Measurements from ENCODE around the gene ITFG1. TPM values are rescaled to one million over a fixed set of nuclear protein-coding genes. Genes with fewer than 3 reads are reported as not detected.

The ITFG1 gene
- total RNA-seq, 1 donor from 2014 or later: 56.7 TPM

DNA sequence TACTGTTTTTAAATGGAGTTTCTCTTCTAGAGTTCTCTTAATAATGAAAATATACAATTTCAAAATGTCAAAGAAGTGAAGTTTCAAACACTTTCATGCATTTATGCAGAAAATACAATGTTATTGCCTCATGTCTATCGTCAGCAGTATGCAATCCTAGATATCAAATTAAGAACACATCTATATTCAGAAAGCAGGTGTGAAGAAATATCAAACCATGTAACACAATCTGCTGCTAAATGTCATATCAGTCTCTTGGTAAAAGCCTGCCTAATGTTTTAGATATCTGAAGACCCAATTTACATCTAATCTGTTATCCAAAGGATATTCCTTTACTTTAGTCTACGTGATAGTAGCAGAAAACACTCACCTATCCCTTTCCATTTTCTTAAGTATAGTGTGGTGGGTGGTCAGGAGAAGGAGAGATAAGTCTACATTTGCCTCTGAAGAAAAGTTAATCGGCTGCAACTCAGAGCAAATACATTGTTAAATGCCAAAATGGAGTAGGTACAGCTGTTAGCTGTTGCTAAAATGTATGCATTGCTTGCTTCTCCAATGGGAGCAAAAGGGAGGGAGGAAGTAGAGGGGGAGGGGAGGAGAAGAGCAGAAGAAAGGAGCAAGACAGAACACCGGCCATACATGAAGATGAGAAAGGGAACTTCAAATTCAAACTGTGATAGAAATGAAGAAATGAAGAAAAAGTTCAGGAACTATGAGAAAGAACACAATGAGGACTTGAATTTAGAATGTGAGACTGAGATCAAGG lies 64.9 kb downstream of the ITFG1 start:
- TF ChIP-seq, protein P1, sequence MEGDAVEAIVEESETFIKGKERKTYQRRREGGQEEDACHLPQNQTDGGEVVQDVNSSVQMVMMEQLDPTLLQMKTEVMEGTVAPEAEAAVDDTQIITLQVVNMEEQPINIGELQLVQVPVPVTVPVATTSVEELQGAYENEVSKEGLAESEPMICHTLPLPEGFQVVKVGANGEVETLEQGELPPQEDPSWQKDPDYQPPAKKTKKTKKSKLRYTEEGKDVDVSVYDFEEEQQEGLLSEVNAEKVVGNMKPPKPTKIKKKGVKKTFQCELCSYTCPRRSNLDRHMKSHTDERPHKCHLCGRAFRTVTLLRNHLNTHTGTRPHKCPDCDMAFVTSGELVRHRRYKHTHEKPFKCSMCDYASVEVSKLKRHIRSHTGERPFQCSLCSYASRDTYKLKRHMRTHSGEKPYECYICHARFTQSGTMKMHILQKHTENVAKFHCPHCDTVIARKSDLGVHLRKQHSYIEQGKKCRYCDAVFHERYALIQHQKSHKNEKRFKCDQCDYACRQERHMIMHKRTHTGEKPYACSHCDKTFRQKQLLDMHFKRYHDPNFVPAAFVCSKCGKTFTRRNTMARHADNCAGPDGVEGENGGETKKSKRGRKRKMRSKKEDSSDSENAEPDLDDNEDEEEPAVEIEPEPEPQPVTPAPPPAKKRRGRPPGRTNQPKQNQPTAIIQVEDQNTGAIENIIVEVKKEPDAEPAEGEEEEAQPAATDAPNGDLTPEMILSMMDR (IDR thresholded peaks at IDR 0.05): no peak
- H3K9me3 ChIP-seq: no peaks in the 10 kb centered on the region
- no peaks in the 10 kb centered on the region for H3K27me3 ChIP-seq
- no peaks in the 10 kb centered on the region for H3K4me1 ChIP-seq
- H3K27ac ChIP-seq: no peak overlapping the region
- intact Hi-C loops (cut with DNase I): no loop called here
- no peaks in the 10 kb centered on the region for H3K36me3 ChIP-seq
- H3K4me3 ChIP-seq: no peak overlapping the region
- DNase-seq (ENCODE audit: low spot score in 2 of 2): no peak

DNA sequence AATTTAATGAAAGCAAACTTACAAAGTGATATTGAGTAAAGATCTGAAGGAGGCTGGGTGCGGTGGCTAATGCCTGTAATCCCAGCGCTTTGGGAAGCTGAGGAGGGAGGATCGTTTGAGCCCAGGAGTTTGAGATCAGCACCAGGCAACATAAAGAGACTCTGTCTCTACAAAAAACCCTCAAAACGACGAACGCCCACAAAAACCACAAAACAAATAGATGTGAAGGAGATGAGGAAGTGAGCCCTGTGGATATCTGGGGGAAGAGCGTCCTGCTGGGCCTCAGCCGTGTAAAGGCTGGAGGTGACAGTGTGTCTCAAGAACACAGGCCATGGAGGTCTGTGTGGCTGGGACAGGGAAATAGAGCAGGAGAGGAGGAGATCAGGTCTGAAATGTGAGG lies 68.8 kb downstream of the ITFG1 start:
- Histone ChIP-seq H3K4me3 (no peak overlapping the region), H3K27me3 (no peaks in the 10 kb centered on the region), H3K36me3 (no peaks in the 10 kb centered on the region), H3K27ac (no peak overlapping the region), H3K9me3 (no peaks in the 10 kb centered on the region), H3K4me1 (no peaks in the 10 kb centered on the region)
- no peak for DNase-seq (ENCODE audit: low spot score in 2 of 2)
- intact Hi-C loops (cut with DNase I): no loop called here
- TF ChIP-seq, protein P1 (IDR thresholded peaks at IDR 0.05): no peak

DNA sequence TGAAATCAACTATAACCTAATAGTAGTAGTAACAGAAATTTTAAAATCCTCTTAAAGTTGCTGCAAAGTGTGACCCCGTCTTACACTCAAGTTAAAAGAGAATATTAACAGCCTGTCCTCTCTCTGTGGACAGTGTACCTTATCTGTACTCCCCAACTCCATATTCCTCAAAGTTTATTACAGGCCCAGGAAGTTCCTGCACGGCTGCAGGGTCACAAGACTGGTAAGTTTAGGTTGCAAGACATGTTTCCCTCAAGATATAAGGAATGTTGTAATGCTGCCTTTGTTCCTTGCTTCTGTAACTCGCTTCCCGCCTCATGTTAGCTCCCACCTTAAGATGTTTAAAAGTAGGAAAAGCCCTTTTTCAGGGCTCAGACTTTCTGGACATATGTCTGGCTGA lies 72.2 kb downstream of the ITFG1 start:
- intact Hi-C loops (cut with DNase I): no loop called here
- TF ChIP-seq, protein P1 (IDR thresholded peaks at IDR 0.05): no peak
- H3K27ac ChIP-seq: no peak overlapping the region

DNA sequence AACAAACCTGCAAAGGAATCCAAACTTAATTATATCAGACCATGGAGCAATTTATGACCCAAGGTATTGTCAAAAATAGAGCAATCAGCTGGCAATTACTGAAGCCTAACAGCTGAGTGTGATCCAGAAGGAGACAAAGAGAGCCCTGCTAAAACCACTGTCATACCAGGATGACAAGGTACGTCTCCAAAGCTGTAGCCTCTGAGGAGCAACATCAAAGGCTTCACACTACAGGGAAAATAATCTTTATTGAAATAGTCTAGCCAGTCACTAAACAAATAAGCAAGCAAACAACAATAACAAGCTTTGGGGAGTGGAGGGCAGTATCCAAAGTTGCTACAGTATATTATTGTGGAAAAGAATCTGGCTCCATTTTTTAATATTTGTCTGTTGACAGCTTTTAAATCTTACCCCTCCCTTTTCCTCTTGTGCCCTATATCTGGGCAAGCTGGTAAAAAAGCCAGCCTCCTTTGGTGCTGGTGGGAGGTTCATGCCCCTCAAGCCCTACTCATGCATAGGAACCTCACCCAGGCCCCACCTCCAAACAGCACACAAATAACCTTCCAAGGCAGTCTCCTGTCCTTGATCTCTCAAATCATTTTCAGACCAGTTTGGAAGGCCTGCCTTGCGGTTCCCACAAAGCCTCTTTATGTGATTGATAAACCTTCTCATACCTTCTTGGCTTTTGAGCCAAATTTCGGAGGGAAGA lies 73.7 kb downstream of the ITFG1 start:
- Histone ChIP-seq H3K36me3 (peaks cover 0 to 2% of the 10 kb centered on the region in 2 donors), H3K9me3 (no peaks in the 10 kb centered on the region), H3K27ac (no peak overlapping the region), H3K4me3 (no peak overlapping the region), H3K27me3 (no peaks in the 10 kb centered on the region), H3K4me1 (no peaks in the 10 kb centered on the region)
- intact Hi-C loops (cut with DNase I): no loop called here
- DNase-seq (ENCODE audit: low spot score in 2 of 2): no peak
- TF ChIP-seq, protein P1 (IDR thresholded peaks at IDR 0.05): no peak

More for the DNA sequence above, 72.2 kb downstream of the ITFG1 start:
- H3K36me3 ChIP-seq: no peaks in the 10 kb centered on the region
- no peaks in the 10 kb centered on the region for H3K9me3 ChIP-seq
- DNase-seq (ENCODE audit: low spot score in 2 of 2): no peak
- H3K4me1 ChIP-seq: no peaks in the 10 kb centered on the region
- H3K27me3 ChIP-seq: no peaks in the 10 kb centered on the region
- H3K4me3 ChIP-seq: no peak overlapping the region

DNA sequence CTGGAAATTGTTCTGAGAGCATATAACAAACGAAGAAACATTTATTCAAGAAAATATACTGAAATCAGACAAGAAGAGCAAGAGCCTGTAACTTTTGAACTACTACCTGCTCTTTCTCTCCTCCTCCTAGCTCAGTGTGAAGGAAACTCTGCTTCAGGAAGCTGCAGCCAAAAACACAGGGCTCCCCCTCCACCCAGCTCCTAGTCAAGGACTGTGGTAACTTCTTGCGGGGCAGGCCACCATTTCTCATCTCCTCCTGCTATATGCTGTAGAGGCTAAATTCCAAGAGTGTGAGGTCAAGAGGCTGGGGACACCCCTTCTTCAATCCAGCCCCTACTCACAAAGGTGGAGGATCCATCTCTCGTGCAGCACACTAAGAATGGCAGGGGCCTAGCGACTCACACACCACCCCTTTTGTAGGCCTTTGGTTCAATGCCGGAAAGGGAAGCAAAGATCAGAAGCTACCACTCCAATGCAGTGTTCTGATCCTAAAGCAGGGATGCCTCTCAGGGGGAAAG lies 74.6 kb downstream of the ITFG1 start:
- H3K36me3 ChIP-seq: peaks cover 0 to 2% of the 10 kb centered on the region in 2 donors
- intact Hi-C loops (cut with DNase I): no loop called here

More for the DNA sequence above, 74.6 kb downstream of the ITFG1 start:
- Histone ChIP-seq H3K27me3 (no peaks in the 10 kb centered on the region), H3K9me3 (no peaks in the 10 kb centered on the region), H3K4me1 (no peaks in the 10 kb centered on the region), H3K27ac (no peak overlapping the region), H3K4me3 (no peak overlapping the region)
- DNase-seq (ENCODE audit: low spot score in 2 of 2): no peak
- TF ChIP-seq, protein P1 (IDR thresholded peaks at IDR 0.05): no peak

All from ascending aorta (tissue), 2 donors.